Posterior cingulate gyrus (tissue), 11 donors: ENCODE results near the gene COA5.
A peak's percentile ranks its signal among the peaks of the same experiment; 100 is the strongest.

Experiments used
- DNase-seq, 10 donors: peaks; one replicate each; pipeline versions ENCODE4 v3.0.0 to v3.0.0-alpha.2; 2020 to 2021; ENCODE audit warnings: mixed read lengths in 3 of 10
- intact Hi-C: fragments of 100-400 bp; cut with DNase I; formaldehyde crosslinking; loops from one replicate; pipeline ENCODE4 v1.15.1; 2023

Gene COA5

DNA sequence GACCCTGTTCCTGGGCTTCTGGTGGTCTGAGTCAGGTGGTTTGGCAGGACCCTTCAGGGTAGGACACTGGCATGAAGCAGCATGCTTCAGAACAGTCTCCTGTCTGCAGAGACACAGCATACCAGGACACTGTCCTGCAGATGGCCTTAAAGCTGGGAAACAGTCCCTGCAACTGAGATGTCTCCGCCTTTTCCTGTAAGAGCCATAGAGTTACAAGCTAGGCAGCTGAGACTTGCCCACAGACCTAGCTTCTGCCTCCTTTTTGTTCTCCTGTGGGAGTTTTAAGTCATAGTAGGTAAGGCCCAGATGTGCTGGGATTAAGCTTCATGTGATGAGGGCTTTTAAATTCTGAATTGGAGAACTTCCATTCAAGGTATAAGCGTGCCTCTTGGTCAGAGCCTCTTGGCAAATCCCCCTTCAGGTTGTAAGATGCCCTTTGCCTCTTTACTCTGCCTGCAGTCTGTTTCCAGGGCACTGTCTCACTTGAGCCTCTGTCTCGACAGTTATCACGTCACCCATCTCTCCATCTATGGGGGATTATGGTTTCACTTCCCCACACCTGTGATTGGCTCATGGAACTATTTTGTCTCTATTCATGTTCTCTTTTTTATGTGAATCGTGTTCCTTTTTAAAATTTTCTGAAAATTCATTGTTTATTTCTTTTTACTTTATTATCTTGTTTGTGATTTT, 51.8 kb downstream of the COA5 start:
- intact Hi-C loops, result no loop called here
- peak in 1 of 10 donors; percentile 55 for DNase-seq

GRCh38 chr2:98555696-98556095, 52.6 kb downstream of the COA5 start:
- intact Hi-C loops, result no loop called here
- DNase-seq, result peak in 5 of 10 donors; percentile 41 to 91 (median 52)

DNA sequence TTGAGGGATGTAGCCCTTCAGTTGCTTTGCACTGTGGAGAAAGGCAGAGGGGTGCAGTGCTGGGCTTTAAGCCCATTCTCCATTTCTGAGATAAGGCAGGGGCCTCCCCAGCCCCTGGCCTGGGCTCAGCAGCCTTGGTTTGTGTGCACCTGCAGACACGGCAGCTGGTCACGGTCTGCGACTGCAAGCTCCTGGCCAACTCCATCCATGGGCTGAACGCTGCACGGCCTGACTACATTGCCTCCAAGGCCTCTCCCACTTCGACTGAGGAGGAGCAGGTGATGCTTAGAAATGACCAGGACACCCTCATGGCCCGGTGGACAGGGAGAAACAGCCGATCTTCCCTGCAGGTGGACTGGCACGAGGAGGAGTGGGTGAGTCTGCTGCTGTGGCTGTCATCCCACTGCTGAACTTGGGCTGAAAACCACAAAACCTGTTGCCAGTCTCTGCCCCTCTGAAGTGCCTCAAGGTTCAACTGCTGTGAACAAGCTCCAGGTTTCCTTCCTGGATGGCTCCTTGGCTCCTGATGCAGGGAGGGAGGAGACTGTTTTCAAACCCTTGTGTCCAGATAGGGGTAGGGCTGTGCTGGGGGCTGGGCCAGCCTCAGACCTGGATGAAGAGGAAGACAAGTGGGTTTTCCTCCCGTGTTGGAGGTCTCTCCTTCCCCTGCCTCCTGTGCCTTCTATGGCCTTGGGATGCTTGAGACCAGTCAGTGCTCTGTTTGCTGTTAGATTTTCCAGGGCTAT, 54.0 kb downstream of the COA5 start:
- intact Hi-C loops, result no loop called here
- peak in 1 of 10 donors; percentile 44 for DNase-seq

DNA sequence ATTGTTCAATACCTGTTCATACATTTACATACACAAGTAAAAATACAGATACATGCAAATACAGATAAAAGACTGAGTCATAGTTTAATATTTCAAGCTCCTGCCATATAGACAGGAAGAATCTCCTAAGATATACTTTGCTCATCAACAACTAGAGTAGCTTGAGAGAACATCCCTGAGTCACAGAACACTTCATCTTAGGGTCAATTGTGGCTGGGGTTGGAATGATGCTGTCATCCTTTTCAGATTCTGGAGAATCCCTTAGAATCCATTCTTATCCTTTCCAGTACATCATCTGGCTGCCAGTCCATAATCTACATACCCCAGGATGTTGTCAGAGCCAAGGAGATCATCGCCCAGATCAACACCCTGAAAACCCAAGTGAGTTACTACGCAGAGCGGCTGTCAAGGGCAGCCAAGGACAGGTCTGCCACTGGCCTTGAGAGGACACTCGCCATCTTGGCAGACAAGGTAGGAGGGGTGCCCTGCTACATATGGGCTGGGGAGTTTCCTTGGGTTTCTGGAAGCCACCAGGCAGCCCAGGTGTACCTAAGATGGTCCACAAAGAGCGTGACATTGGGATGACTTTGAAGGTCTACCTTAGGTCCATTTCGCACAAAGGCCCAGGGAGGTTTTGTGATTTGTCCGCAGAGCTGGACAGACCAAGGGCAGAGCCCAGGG, 55.7 kb downstream of the COA5 start:
- intact Hi-C loops, result no loop called here
- DNase-seq, result no peak

DNA sequence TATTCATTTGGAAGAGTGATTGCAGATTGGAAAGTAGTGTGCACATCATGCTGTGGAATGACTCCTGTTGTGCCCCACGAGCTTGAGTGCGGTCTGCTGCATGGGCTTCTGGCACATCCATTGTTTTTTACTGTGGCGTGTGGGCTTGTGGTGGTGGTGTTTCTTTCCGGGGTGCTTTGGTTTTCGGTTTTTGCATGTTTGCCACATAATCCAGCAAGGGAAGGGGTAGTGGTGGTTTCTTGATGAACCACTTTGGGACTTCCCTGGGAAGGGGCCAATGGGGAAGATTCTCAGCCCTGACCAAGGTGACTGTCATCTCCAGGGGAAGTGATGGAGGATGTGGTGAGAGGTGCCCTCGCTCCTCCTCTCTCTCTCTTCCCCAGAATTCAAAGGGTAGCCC, 57.0 kb downstream of the COA5 start:
- no peak for DNase-seq
- intact Hi-C loops, result no loop called here

- intact Hi-C loops, result no loop called here
These were observed 58.1 kb downstream of the COA5 start for GRCh38 chr2:98550165-98550564.

More at GRCh38 chr2:98550165-98550564, 58.1 kb downstream of the COA5 start:
- DNase-seq, result no peak
